ENCODE measurements around the gene LYZL6.

LYZL6 gene

DNA sequence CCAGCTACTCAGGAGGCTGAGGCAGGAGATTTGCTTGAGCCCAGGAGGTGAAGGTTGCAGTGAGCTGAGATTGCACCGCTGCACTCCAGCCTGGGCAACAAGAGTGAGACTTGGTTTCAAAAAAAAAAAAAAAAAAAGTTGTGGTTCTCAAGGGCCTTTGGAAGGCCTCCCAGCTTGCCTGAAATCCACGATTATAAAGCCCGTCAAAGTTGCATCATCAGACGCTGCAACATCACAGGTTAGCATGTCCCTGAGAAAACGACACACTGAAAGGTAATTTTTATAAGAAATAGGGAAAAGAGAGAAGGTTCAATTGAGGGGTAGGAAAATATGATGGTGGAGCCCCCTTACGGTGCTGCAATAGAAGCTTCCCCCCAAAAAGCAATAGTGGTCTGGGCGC is 4.6 kb upstream of the LYZL6 start:
- Histone ChIP-seq H4K91ac (ENCODE audit: low read depth, low read length) (no peak overlapping the region), H3K4ac (ENCODE audit: low read depth, low read length) (no peak overlapping the region), H3K9me3 (ENCODE audit: insufficient read depth, low read depth, low read length) (no peaks in the 10 kb centered on the region), H3K4me1 (ENCODE audit: control insufficient read depth in 1 of 2, insufficient read depth in 2 of 2, low read length in 2 of 2) (no peaks in the 10 kb centered on the region), H3K79me2 (ENCODE audit: control insufficient read depth, insufficient read depth, low read length, poor library complexity) (no peaks in the 10 kb centered on the region), H2BK120ac (ENCODE audit: insufficient read depth, low read length, poor library complexity) (no peak overlapping the region), H4K8ac (ENCODE audit: low read depth, low read length) (no peak overlapping the region), H3K18ac (ENCODE audit: low read length) (no peak overlapping the region), H3K23ac (ENCODE audit: low read length) (no peak overlapping the region), H2BK12ac (ENCODE audit: low read length) (no peak overlapping the region), H3K4me3 (ENCODE audit: low read depth, low read length) (no peak overlapping the region), H3K27me3 (ENCODE audit: insufficient read depth, low read length) (no peaks in the 10 kb centered on the region), H3K79me1 (ENCODE audit: low read length) (no peaks in the 10 kb centered on the region), H4K12ac (ENCODE audit: low read depth, low read length) (no peak overlapping the region), H2AFZ (ENCODE audit: insufficient read depth, low read length, poor library complexity) (no peak overlapping the region), H3K27ac (ENCODE audit: low read depth, low read length) (no peak overlapping the region), H3K4me2 (ENCODE audit: low read length) (no peak overlapping the region), H2BK5ac (ENCODE audit: low read depth, low read length, poor library complexity) (no peak overlapping the region), H3K14ac (ENCODE audit: low read length) (no peak overlapping the region), H2AK5ac (ENCODE audit: low read length) (no peak overlapping the region), H3K9ac (ENCODE audit: low read length) (no peak overlapping the region), H3K36me3 (ENCODE audit: control insufficient read depth in 1 of 2, insufficient read depth in 2 of 2, low read length in 2 of 2) (no peaks in the 10 kb centered on the region)
- WGBS (ENCODE audit: extremely low coverage, insufficient coverage, insufficient read length), result no CpG with 5 or more reads among the region's 7 CpGs
- DNase-seq, result no peak

DNA sequence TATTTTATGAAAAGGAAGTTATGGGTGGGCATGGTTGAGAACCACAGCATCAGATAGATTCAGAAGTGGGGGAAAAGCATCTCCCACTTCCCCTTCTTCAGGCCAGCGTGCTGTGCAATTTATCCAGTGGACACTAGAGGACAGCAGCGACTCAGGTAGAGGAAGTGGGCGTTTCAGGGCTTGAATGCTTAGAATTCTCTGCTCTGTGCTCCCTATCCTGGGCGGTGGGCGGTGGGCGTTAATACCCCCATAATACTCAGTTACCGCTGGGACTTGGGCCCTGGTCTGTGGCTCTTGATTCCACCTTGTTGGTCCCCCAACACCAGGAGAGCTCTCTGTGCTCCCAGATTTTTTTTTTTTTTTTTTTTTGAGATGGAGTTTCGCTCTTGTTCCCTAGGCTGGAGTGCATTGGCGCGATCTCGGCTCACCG is 3.7 kb upstream of the LYZL6 start:
- Histone ChIP-seq H3K27ac (ENCODE audit: low read depth, low read length) (no peak overlapping the region), H3K23ac (ENCODE audit: low read length) (no peak overlapping the region), H2BK5ac (ENCODE audit: low read depth, low read length, poor library complexity) (no peak overlapping the region), H3K36me3 (ENCODE audit: control insufficient read depth in 1 of 2, insufficient read depth in 2 of 2, low read length in 2 of 2) (no peaks in the 10 kb centered on the region), H3K27me3 (ENCODE audit: insufficient read depth, low read length) (no peaks in the 10 kb centered on the region), H3K4me1 (ENCODE audit: control insufficient read depth in 1 of 2, insufficient read depth in 2 of 2, low read length in 2 of 2) (no peaks in the 10 kb centered on the region), H2BK120ac (ENCODE audit: insufficient read depth, low read length, poor library complexity) (no peak overlapping the region), H3K79me1 (ENCODE audit: low read length) (no peaks in the 10 kb centered on the region), H3K9me3 (ENCODE audit: insufficient read depth, low read depth, low read length) (no peaks in the 10 kb centered on the region), H3K4ac (ENCODE audit: low read depth, low read length) (no peak overlapping the region), H2BK12ac (ENCODE audit: low read length) (no peak overlapping the region), H3K4me3 (ENCODE audit: low read depth, low read length) (no peak overlapping the region), H2AFZ (ENCODE audit: insufficient read depth, low read length, poor library complexity) (no peak overlapping the region), H3K18ac (ENCODE audit: low read length) (no peak overlapping the region), H4K12ac (ENCODE audit: low read depth, low read length) (no peak overlapping the region), H4K91ac (ENCODE audit: low read depth, low read length) (no peak overlapping the region), H3K4me2 (ENCODE audit: low read length) (no peak overlapping the region), H3K9ac (ENCODE audit: low read length) (no peak overlapping the region), H4K8ac (ENCODE audit: low read depth, low read length) (peak overlapping the region; percentile 79), H3K79me2 (ENCODE audit: control insufficient read depth, insufficient read depth, low read length, poor library complexity) (no peaks in the 10 kb centered on the region), H2AK5ac (ENCODE audit: low read length) (no peak overlapping the region), H3K14ac (ENCODE audit: low read length) (no peak overlapping the region)
- no CpG with 5 or more reads among the region's 12 CpGs for WGBS (ENCODE audit: extremely low coverage, insufficient coverage, insufficient read length)
- peak; percentile 39 to 67 for DNase-seq

DNA sequence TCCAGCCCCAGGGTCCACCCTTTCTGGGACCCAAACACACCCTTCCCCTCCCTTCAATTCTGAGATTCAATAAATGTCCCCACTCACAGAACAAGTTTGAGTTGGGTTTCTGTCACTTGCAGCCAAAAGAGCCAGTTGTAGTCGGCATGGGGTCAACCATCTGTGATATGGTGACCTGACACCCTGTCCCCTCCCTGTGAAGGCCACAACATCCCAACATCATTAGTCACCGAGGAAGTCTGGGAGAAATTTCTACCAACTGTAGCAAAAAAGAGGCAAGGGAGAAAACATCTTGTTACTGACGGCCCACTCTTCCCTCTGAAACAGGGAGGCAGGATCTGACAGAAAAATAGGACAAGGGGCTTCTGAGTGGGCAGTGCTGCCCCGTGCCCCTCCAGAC is 638 bp upstream of the LYZL6 start:
- H2BK5ac ChIP-seq (ENCODE audit: low read depth, low read length, poor library complexity), result no peak overlapping the region
- H3K14ac ChIP-seq (ENCODE audit: low read length), result no peak overlapping the region
- no peak for DNase-seq
- H2AK5ac ChIP-seq (ENCODE audit: low read length), result no peak overlapping the region
- no peak overlapping the region for H3K4me2 ChIP-seq (ENCODE audit: low read length)
- H3K79me2 ChIP-seq (ENCODE audit: control insufficient read depth, insufficient read depth, low read length, poor library complexity), result no peaks in the 10 kb centered on the region
- no peak overlapping the region for H3K4me3 ChIP-seq (ENCODE audit: low read depth, low read length)
- no peak overlapping the region for H2AFZ ChIP-seq (ENCODE audit: insufficient read depth, low read length, poor library complexity)
- no peak overlapping the region for H3K18ac ChIP-seq (ENCODE audit: low read length)
- H3K9ac ChIP-seq (ENCODE audit: low read length), result no peak overlapping the region
- no peak overlapping the region for H2BK12ac ChIP-seq (ENCODE audit: low read length)
- H4K12ac ChIP-seq (ENCODE audit: low read depth, low read length), result no peak overlapping the region
- H3K36me3 ChIP-seq (ENCODE audit: control insufficient read depth in 1 of 2, insufficient read depth in 2 of 2, low read length in 2 of 2), result no peaks in the 10 kb centered on the region
- H3K9me3 ChIP-seq (ENCODE audit: insufficient read depth, low read depth, low read length), result no peaks in the 10 kb centered on the region
- WGBS (ENCODE audit: extremely low coverage, insufficient coverage, insufficient read length), result no CpG with 5 or more reads among the region's 4 CpGs
- H2BK120ac ChIP-seq (ENCODE audit: insufficient read depth, low read length, poor library complexity), result no peak overlapping the region
- no peaks in the 10 kb centered on the region for H3K27me3 ChIP-seq (ENCODE audit: insufficient read depth, low read length)
- no peak overlapping the region for H4K91ac ChIP-seq (ENCODE audit: low read depth, low read length)
- no peak overlapping the region for H4K8ac ChIP-seq (ENCODE audit: low read depth, low read length)
- no peaks in the 10 kb centered on the region for H3K4me1 ChIP-seq (ENCODE audit: control insufficient read depth in 1 of 2, insufficient read depth in 2 of 2, low read length in 2 of 2)
- no peak overlapping the region for H3K27ac ChIP-seq (ENCODE audit: low read depth, low read length)
- H3K4ac ChIP-seq (ENCODE audit: low read depth, low read length), result no peak overlapping the region
- no peaks in the 10 kb centered on the region for H3K79me1 ChIP-seq (ENCODE audit: low read length)
- H3K23ac ChIP-seq (ENCODE audit: low read length), result no peak overlapping the region

DNA sequence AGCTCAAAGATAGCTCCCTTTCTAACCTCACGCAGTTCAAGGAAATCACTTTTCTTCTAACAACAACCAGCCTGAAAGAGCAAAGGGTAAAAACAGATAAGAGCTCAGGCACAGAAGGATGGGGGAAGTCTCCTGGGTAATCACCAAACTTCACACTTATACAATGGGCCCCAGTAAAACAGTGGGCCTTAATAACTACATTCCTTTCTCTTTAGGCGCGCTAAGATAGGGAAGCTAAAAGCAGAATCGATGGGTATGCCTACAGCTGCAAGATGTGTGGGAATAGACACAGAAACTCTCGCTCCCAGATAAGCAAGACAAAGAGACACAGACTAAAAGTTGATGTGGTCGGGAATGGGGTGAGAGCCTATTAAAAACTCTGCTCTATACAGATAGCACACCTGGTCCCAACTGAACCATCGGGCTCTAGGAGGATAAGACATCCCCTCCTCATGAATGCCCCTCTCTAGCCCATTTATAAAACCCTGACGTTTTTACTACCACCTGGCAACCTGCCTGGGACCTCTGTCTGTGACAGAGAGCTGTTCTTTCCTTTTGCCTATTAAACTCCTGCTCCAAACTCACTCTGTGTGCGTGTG is 826 bp downstream of the LYZL6 start:
- Histone ChIP-seq H4K8ac (ENCODE audit: low read depth, low read length) (no peak overlapping the region), H2BK120ac (ENCODE audit: insufficient read depth, low read length, poor library complexity) (no peak overlapping the region), H2BK12ac (ENCODE audit: low read length) (no peak overlapping the region), H3K79me1 (ENCODE audit: low read length) (no peaks in the 10 kb centered on the region), H3K36me3 (ENCODE audit: control insufficient read depth in 1 of 2, insufficient read depth in 2 of 2, low read length in 2 of 2) (no peaks in the 10 kb centered on the region), H3K27me3 (ENCODE audit: insufficient read depth, low read length) (no peaks in the 10 kb centered on the region), H3K23ac (ENCODE audit: low read length) (no peak overlapping the region), H2AFZ (ENCODE audit: insufficient read depth, low read length, poor library complexity) (no peak overlapping the region), H3K14ac (ENCODE audit: low read length) (no peak overlapping the region), H2BK5ac (ENCODE audit: low read depth, low read length, poor library complexity) (no peak overlapping the region), H3K79me2 (ENCODE audit: control insufficient read depth, insufficient read depth, low read length, poor library complexity) (no peaks in the 10 kb centered on the region), H2AK5ac (ENCODE audit: low read length) (no peak overlapping the region), H4K91ac (ENCODE audit: low read depth, low read length) (no peak overlapping the region), H4K12ac (ENCODE audit: low read depth, low read length) (no peak overlapping the region), H3K4me1 (ENCODE audit: control insufficient read depth in 1 of 2, insufficient read depth in 2 of 2, low read length in 2 of 2) (no peaks in the 10 kb centered on the region), H3K4me3 (ENCODE audit: low read depth, low read length) (no peak overlapping the region), H3K18ac (ENCODE audit: low read length) (no peak overlapping the region), H3K27ac (ENCODE audit: low read depth, low read length) (no peak overlapping the region), H3K4ac (ENCODE audit: low read depth, low read length) (no peak overlapping the region), H3K9ac (ENCODE audit: low read length) (no peak overlapping the region), H3K9me3 (ENCODE audit: insufficient read depth, low read depth, low read length) (no peaks in the 10 kb centered on the region), H3K4me2 (ENCODE audit: low read length) (no peak overlapping the region)
- no peak for DNase-seq
- no CpG with 5 or more reads among the region's 9 CpGs for WGBS (ENCODE audit: extremely low coverage, insufficient coverage, insufficient read length)

Data from trophoblast cell (in vitro differentiated cells and primary cell).